ENCODE results near the gene EFR3B.
A peak's percentile ranks its signal among the peaks of the same experiment; 100 is the strongest.
"Not testable (repeated sequence)": the region's sequence is repeated elsewhere in the genome, so short reads cannot be mapped to it uniquely, and the experiment has no call there.

EFR3B gene

DNA sequence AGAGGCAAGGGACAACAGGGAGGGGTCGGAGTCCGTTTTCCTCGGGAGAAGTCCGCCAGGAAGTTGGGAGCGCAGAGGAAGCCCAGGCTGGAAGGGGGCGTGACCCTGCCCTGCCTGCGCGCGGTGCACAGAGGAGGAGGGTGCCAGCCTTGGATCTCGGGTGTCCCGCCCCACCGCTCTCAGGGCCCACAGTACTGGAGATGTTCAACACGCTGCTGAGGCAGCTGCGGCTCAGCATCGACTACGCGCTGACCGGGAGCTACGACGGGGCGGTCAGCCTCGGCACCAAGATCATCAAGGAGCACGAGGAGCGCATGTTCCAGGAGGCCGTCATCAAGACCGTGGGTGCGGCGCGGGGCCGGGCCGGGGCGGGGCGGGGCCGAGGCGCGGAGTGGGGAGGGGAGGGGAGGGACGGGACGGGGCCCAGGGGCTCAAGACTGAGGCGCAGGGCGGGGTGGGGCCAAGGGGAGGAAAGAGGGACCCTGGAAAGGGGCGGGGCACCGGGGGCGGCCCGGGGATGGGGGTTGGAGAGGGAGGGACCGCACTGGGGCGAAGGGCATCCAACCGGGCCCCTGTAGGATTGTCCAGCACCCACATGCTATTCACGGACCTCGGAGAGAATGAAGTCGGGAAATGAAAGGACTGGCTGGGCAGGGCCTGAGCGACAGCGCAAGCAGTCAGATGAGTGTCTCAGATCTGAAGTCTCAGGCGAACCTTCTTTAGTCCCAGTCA lies 89.9 kb downstream of the EFR3B start:
- Histone ChIP-seq H3K36me3 (ENCODE audit: control insufficient read depth, insufficient read depth, low read length, severe bottlenecking) (no peaks in the 10 kb centered on the region), H3K9me3 (ENCODE audit: control insufficient read depth, low read length) (no peaks in the 10 kb centered on the region), H3K4me3 (ENCODE audit: low read length) (no peak overlapping the region), H3K27me3 (replicated peaks; ENCODE audit: control insufficient read depth, insufficient read depth, low read length) (peaks cover 4% of the 10 kb centered on the region), H3K4me1 (ENCODE audit: control insufficient read depth, insufficient read depth, low read length) (peaks cover 10% of the 10 kb centered on the region), H3K9ac (ENCODE audit: low read length) (no peak overlapping the region)
- peak; percentile 12 for DNase-seq (ENCODE audit: low read depth)

DNA sequence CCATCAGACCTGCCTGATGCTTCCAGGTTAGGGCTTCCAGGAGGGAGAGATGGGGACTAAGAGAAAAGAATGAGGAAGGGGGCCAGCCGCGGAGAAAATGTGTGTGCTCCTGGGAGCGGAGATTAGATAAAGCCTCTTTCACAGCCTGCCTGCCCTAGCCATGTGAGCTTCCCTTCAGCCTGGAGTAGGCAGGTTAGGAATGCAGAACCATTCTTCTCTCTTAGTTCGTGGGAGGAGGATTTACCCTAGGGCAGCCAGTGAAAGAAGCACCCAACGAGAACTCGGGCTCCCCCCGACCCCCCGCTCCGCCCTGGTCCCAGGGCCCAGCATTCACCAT lies 90.4 kb downstream of the EFR3B start:
- Histone ChIP-seq H3K36me3 (ENCODE audit: control insufficient read depth, insufficient read depth, low read length, severe bottlenecking) (no peaks in the 10 kb centered on the region), H3K4me3 (ENCODE audit: low read length) (no peak overlapping the region)

DNA sequence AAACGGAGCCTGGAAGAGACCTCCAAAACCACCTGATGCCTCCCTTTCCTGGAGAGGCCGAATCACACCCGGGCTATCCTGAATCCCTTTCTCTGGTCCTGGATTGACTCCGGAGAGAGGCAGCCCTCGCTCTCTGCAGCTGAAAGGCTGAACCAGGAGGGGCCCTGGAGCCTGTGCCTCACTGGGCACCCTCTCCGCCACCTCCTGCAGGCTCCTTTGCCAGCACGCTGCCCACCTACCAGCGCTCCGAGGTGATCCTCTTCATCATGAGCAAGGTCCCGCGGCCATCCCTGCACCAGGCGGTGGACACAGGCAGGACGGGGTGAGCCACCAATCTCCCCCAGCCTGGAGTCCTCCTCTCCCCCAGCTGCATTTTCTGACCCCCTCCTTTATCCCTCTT lies 90.8 kb downstream of the EFR3B start:
- peaks cover 3% of the 10 kb centered on the region for H3K4me1 ChIP-seq (ENCODE audit: control insufficient read depth, insufficient read depth, low read length)
- no peak overlapping the region for H3K9ac ChIP-seq (ENCODE audit: low read length)
- H3K36me3 ChIP-seq (ENCODE audit: control insufficient read depth, insufficient read depth, low read length, severe bottlenecking), result no peaks in the 10 kb centered on the region
- H3K27me3 ChIP-seq (replicated peaks; ENCODE audit: control insufficient read depth, insufficient read depth, low read length), result peaks cover 4% of the 10 kb centered on the region
- no peak overlapping the region for H3K4me3 ChIP-seq (ENCODE audit: low read length)
- no peaks in the 10 kb centered on the region for H3K9me3 ChIP-seq (ENCODE audit: control insufficient read depth, low read length)
- DNase-seq (ENCODE audit: low read depth), result no peak

More for the DNA sequence above, 90.4 kb downstream of the EFR3B start:
- Histone ChIP-seq H3K27me3 (replicated peaks; ENCODE audit: control insufficient read depth, insufficient read depth, low read length) (peaks cover 4% of the 10 kb centered on the region), H3K9me3 (ENCODE audit: control insufficient read depth, low read length) (no peaks in the 10 kb centered on the region), H3K4me1 (ENCODE audit: control insufficient read depth, insufficient read depth, low read length) (peaks cover 7% of the 10 kb centered on the region), H3K9ac (ENCODE audit: low read length) (no peak overlapping the region)
- no peak for DNase-seq (ENCODE audit: low read depth)

DNA sequence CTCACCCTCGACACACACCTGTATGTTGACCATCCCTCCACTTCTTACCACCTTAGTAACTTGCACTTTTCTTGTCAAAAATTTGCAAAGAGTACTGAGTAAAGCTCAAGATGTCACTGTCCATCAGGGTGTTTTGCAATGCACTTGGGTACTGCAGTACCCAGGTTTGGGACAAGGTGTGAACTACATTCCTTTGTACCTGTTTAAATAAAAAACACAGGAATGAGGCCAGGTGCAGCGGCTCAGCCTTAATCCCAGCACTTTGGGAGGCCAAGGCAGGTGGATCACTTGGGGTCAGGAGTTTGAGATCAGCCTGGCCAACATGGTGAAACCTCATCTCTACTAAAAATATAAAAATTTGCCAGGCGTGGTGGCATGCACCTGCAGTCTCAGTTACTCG lies 98.7 kb downstream of the EFR3B start:
- not testable (repeated sequence) for H3K9ac ChIP-seq (ENCODE audit: low read length); DNase-seq (ENCODE audit: low read depth); H3K4me3 ChIP-seq (ENCODE audit: low read length); H3K4me1 ChIP-seq (ENCODE audit: control insufficient read depth, insufficient read depth, low read length); H3K36me3 ChIP-seq (ENCODE audit: control insufficient read depth, insufficient read depth, low read length, severe bottlenecking); H3K9me3 ChIP-seq (ENCODE audit: control insufficient read depth, low read length); H3K27me3 ChIP-seq (replicated peaks; ENCODE audit: control insufficient read depth, insufficient read depth, low read length)

DNA sequence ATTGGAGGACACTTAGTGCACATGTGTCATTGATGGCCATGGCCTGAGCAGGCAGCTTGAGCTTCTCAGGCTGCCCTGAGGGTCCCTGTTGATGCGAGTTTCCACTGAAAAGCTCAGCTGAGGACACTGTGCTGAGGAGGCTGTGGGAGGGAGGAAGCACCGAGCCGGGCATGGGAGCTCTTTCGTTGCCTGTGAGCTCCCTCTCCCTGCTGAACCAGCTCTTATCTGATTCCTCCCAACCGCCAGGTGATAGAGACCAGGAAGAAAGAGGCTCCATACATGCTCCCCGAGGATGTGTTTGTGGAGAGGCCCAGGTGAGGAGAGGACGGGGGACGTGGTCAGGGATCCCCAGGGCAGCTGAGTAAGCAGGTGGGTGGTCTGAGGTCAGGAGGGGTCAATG lies 99.2 kb downstream of the EFR3B start:
- Histone ChIP-seq H3K36me3 (ENCODE audit: control insufficient read depth, insufficient read depth, low read length, severe bottlenecking) (no peaks in the 10 kb centered on the region), H3K4me3 (ENCODE audit: low read length) (no peak overlapping the region), H3K27me3 (replicated peaks; ENCODE audit: control insufficient read depth, insufficient read depth, low read length) (no peaks in the 10 kb centered on the region), H3K9ac (ENCODE audit: low read length) (no peak overlapping the region), H3K4me1 (ENCODE audit: control insufficient read depth, insufficient read depth, low read length) (no peaks in the 10 kb centered on the region), H3K9me3 (ENCODE audit: control insufficient read depth, low read length) (no peaks in the 10 kb centered on the region)
- no peak for DNase-seq (ENCODE audit: low read depth)

DNA sequence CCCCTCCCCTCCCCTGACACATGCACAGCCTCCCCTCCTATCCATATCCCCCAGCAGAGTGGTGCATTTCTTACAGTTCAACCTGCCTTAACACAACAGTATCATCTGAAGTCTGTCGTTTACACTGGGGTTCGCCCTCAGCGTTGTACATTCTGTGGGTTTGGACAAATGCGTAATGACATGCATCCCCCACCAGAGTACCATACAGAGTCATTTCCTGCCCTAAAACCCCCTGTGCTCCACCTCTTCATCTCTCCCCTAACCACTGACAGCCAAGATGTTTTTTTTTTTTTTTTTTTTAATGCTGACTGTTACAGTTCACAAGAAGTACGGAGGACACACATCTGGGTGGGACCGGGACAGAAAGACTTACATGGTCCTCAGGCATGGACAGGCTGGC lies 103.9 kb downstream of the EFR3B start:
- DNase-seq (ENCODE audit: low read depth), result no peak
- Histone ChIP-seq H3K36me3 (ENCODE audit: control insufficient read depth, insufficient read depth, low read length, severe bottlenecking) (no peaks in the 10 kb centered on the region), H3K27me3 (replicated peaks; ENCODE audit: control insufficient read depth, insufficient read depth, low read length) (no peaks in the 10 kb centered on the region), H3K4me1 (ENCODE audit: control insufficient read depth, insufficient read depth, low read length) (no peaks in the 10 kb centered on the region), H3K9ac (ENCODE audit: low read length) (no peak overlapping the region), H3K4me3 (ENCODE audit: low read length) (no peak overlapping the region), H3K9me3 (ENCODE audit: control insufficient read depth, low read length) (no peaks in the 10 kb centered on the region)

DNA sequence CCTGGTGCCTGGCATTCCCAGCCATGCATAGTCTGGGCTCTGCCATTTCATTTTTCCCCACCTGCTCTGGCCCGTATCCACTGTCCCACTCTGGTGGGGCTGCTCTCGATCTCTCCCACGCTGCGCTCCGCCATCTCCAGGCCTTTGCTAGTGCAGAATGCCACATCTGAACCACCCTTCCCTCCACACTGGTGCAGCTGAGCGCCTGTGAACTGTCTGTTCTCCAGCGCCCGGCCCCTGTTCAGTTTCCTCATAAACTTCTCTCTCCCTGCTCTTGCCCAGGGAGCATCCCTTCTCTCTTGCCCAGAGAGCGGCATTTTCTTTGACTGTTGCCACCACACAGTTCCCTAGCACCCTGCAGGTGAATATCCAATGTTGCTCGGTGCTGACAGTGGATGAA lies 105.0 kb downstream of the EFR3B start:
- H3K36me3 ChIP-seq (ENCODE audit: control insufficient read depth, insufficient read depth, low read length, severe bottlenecking), result no peaks in the 10 kb centered on the region
- H3K9ac ChIP-seq (ENCODE audit: low read length), result no peak overlapping the region
- H3K4me1 ChIP-seq (ENCODE audit: control insufficient read depth, insufficient read depth, low read length), result no peaks in the 10 kb centered on the region
- DNase-seq (ENCODE audit: low read depth), result no peak
- H3K27me3 ChIP-seq (replicated peaks; ENCODE audit: control insufficient read depth, insufficient read depth, low read length), result no peaks in the 10 kb centered on the region
- no peak overlapping the region for H3K4me3 ChIP-seq (ENCODE audit: low read length)
- H3K9me3 ChIP-seq (ENCODE audit: control insufficient read depth, low read length), result no peaks in the 10 kb centered on the region

DNA sequence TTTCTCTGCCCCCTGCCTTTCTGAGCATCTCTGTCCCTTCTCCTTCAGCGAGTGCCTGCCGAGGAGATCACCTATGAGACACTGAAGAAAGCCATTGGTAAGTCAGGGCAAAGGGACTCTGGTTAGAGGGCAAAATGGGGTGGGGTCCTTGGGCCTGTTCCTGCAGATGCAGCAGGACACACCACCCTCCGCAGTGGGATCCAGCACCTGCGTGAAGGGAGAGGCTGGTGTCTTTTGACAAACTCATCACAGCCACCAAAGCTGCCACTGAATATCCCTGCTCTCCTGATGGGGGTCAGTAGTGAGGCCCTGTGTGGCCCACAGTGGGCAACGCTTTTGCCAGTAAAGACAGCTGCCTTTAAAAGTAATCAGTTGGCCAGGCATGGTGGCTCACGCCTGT lies 107.8 kb downstream of the EFR3B start:
- Histone ChIP-seq H3K4me3 (ENCODE audit: low read length) (no peak overlapping the region), H3K4me1 (ENCODE audit: control insufficient read depth, insufficient read depth, low read length) (no peaks in the 10 kb centered on the region), H3K36me3 (ENCODE audit: control insufficient read depth, insufficient read depth, low read length, severe bottlenecking) (no peaks in the 10 kb centered on the region), H3K9ac (ENCODE audit: low read length) (no peak overlapping the region), H3K27me3 (replicated peaks; ENCODE audit: control insufficient read depth, insufficient read depth, low read length) (peaks cover 3% of the 10 kb centered on the region), H3K9me3 (ENCODE audit: control insufficient read depth, low read length) (no peaks in the 10 kb centered on the region)
- DNase-seq (ENCODE audit: low read depth), result no peak

DNA sequence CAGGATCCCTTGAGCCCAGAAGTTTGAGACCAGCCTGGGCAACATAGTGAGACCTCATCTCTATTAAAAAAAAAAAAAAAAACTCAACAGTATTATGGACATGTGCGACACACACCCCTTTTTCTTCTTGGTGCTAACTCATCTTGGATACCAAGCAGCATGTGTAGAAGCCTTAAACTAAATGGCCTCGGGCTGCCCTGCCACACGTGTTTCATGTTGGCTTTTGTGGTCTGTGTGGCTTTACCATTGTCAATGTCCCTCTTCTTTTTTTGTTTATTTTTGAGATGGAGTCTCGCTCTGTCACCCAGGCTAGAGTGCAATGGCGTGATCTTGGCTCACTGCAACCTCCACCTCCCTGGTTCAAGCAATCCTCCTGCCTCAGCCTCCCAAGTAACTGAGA lies 109.1 kb downstream of the EFR3B start:
- H3K4me3 ChIP-seq (ENCODE audit: low read length); H3K9me3 ChIP-seq (ENCODE audit: control insufficient read depth, low read length); DNase-seq (ENCODE audit: low read depth); H3K36me3 ChIP-seq (ENCODE audit: control insufficient read depth, insufficient read depth, low read length, severe bottlenecking); H3K4me1 ChIP-seq (ENCODE audit: control insufficient read depth, insufficient read depth, low read length); H3K9ac ChIP-seq (ENCODE audit: low read length); H3K27me3 ChIP-seq (replicated peaks; ENCODE audit: control insufficient read depth, insufficient read depth, low read length): not testable (repeated sequence)

DNA sequence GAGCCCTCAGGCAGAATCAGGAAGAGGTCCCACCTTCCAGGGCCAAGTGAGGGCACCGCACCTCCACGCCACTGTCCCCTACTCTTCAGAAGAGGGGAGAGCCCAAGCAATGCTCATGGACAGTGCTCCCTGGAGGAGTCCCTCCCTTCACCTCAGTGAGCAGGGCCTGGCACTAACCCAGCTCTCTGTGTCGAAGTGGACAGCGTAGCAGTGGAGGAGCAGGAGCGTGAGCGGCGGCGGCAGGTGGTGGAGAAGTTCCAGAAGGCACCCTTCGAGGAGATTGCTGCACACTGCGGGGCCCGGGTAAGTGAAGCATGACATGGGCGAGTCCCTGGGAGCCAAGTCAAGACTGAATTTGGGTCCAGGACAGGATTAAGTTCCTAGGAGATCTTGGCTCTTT lies 109.8 kb downstream of the EFR3B start:
- no peak overlapping the region for H3K9ac ChIP-seq (ENCODE audit: low read length)
- H3K36me3 ChIP-seq (ENCODE audit: control insufficient read depth, insufficient read depth, low read length, severe bottlenecking), result no peaks in the 10 kb centered on the region
- no peak for DNase-seq (ENCODE audit: low read depth)
- no peaks in the 10 kb centered on the region for H3K9me3 ChIP-seq (ENCODE audit: control insufficient read depth, low read length)
- no peak overlapping the region for H3K4me3 ChIP-seq (ENCODE audit: low read length)
- peaks cover 3% of the 10 kb centered on the region for H3K27me3 ChIP-seq (replicated peaks; ENCODE audit: control insufficient read depth, insufficient read depth, low read length)
- H3K4me1 ChIP-seq (ENCODE audit: control insufficient read depth, insufficient read depth, low read length), result no peaks in the 10 kb centered on the region

DNA sequence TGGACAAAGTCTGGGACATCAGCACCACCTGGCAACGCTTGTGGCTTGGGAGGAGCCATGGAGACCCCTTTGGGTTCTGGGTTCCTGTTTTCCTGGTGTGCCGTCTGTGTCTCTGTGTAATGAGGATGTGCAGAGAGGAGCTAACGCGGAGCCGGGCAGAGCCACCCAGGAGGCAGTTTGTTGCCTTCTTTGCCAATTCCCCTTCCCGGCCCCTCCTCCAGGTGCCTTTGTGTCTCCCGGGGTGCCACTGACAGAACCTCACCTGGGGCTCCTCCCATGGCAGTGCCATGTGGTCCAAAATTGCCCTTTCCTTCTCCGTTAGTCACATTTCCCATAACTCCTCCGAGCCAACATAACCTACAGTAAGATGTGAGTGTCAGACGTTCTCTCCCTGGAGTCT lies 113.5 kb downstream of the EFR3B start:
- Histone ChIP-seq H3K4me1 (ENCODE audit: control insufficient read depth, insufficient read depth, low read length) (no peaks in the 10 kb centered on the region), H3K27me3 (replicated peaks; ENCODE audit: control insufficient read depth, insufficient read depth, low read length) (peaks cover 3% of the 10 kb centered on the region), H3K36me3 (ENCODE audit: control insufficient read depth, insufficient read depth, low read length, severe bottlenecking) (no peaks in the 10 kb centered on the region), H3K4me3 (ENCODE audit: low read length) (no peak overlapping the region), H3K9me3 (ENCODE audit: control insufficient read depth, low read length) (no peaks in the 10 kb centered on the region), H3K9ac (ENCODE audit: low read length) (no peak overlapping the region)
- no peak for DNase-seq (ENCODE audit: low read depth)

All from adipocyte (in vitro differentiated cells).